ENCODE data around the gene SEC24D.

DNA sequence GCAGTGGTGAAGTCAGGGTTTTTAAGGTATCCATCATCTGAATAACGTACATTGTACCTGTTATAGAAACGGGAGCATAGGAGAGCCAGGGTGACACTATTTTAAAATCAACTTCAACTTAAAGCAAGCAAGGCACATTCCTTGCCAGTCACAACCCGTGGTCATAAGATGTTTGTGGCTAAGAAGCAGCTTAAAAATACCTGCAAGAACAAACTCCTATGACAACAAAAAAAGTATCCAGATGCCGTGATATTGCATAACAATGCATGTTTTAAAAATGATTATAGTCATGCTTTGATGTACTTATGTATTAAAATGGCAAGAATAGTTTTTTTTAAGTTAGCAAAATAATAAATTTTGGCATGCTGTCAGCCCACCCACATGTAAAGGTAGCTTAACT, 36.3 kb upstream of the SEC24D start:
- TF ChIP-seq TAL1 (IDR thresholded peaks at IDR 0.05) (no peak), NFYB (IDR thresholded peaks at IDR 0.05; ENCODE audit: extremely low read depth, insufficient read length) (no peak), PTBP1 (IDR thresholded peaks at IDR 0.05; ENCODE audit: low read depth, low read length) (no peak), ZNF785 (CRISPR knock-in tag; IDR thresholded peaks at IDR 0.05) (no peak), EP300 (IDR thresholded peaks at IDR 0.05; ENCODE audit: low read length) (no peak), TFE3 (CRISPR knock-in tag; IDR thresholded peaks at IDR 0.05) (no peak), HNRNPK (IDR thresholded peaks at IDR 0.05; ENCODE audit: low read depth, low read length, poor library complexity, severe bottlenecking) (no peak), KLF16 (IDR thresholded peaks at IDR 0.05) (no peak), CHD4 (IDR thresholded peaks at IDR 0.05; ENCODE audit: insufficient read depth, insufficient replicate concordance, low read depth, low read length, poor library complexity, severe bottlenecking) (no peak)
- TF ChIP-seq, protein P1, sequence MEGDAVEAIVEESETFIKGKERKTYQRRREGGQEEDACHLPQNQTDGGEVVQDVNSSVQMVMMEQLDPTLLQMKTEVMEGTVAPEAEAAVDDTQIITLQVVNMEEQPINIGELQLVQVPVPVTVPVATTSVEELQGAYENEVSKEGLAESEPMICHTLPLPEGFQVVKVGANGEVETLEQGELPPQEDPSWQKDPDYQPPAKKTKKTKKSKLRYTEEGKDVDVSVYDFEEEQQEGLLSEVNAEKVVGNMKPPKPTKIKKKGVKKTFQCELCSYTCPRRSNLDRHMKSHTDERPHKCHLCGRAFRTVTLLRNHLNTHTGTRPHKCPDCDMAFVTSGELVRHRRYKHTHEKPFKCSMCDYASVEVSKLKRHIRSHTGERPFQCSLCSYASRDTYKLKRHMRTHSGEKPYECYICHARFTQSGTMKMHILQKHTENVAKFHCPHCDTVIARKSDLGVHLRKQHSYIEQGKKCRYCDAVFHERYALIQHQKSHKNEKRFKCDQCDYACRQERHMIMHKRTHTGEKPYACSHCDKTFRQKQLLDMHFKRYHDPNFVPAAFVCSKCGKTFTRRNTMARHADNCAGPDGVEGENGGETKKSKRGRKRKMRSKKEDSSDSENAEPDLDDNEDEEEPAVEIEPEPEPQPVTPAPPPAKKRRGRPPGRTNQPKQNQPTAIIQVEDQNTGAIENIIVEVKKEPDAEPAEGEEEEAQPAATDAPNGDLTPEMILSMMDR (IDR thresholded peaks at IDR 0.05 in 2 of 3, conservative IDR thresholded peaks at IDR 0.05 in 1 of 3; ENCODE audit: insufficient read depth in 2 of 3, low read depth in 1 of 3, low read length in 3 of 3): no peak
